HG02870 (cell line): Measurements from ENCODE around the gene BSN.

Experiments
- ATAC-seq: cut with Tn5 transposase; IDR thresholded peaks from one replicate; pipeline ENCODE4 v1.9.1; 2021; ENCODE audit warnings: mild to moderate bottlenecking, moderate library complexity; ENCODE audit not compliant: unreplicated experiment

BSN gene, protein sequence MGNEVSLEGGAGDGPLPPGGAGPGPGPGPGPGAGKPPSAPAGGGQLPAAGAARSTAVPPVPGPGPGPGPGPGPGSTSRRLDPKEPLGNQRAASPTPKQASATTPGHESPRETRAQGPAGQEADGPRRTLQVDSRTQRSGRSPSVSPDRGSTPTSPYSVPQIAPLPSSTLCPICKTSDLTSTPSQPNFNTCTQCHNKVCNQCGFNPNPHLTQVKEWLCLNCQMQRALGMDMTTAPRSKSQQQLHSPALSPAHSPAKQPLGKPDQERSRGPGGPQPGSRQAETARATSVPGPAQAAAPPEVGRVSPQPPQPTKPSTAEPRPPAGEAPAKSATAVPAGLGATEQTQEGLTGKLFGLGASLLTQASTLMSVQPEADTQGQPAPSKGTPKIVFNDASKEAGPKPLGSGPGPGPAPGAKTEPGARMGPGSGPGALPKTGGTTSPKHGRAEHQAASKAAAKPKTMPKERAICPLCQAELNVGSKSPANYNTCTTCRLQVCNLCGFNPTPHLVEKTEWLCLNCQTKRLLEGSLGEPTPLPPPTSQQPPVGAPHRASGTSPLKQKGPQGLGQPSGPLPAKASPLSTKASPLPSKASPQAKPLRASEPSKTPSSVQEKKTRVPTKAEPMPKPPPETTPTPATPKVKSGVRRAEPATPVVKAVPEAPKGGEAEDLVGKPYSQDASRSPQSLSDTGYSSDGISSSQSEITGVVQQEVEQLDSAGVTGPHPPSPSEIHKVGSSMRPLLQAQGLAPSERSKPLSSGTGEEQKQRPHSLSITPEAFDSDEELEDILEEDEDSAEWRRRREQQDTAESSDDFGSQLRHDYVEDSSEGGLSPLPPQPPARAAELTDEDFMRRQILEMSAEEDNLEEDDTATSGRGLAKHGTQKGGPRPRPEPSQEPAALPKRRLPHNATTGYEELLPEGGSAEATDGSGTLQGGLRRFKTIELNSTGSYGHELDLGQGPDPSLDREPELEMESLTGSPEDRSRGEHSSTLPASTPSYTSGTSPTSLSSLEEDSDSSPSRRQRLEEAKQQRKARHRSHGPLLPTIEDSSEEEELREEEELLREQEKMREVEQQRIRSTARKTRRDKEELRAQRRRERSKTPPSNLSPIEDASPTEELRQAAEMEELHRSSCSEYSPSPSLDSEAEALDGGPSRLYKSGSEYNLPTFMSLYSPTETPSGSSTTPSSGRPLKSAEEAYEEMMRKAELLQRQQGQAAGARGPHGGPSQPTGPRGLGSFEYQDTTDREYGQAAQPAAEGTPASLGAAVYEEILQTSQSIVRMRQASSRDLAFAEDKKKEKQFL (N-terminal part only)

DNA sequence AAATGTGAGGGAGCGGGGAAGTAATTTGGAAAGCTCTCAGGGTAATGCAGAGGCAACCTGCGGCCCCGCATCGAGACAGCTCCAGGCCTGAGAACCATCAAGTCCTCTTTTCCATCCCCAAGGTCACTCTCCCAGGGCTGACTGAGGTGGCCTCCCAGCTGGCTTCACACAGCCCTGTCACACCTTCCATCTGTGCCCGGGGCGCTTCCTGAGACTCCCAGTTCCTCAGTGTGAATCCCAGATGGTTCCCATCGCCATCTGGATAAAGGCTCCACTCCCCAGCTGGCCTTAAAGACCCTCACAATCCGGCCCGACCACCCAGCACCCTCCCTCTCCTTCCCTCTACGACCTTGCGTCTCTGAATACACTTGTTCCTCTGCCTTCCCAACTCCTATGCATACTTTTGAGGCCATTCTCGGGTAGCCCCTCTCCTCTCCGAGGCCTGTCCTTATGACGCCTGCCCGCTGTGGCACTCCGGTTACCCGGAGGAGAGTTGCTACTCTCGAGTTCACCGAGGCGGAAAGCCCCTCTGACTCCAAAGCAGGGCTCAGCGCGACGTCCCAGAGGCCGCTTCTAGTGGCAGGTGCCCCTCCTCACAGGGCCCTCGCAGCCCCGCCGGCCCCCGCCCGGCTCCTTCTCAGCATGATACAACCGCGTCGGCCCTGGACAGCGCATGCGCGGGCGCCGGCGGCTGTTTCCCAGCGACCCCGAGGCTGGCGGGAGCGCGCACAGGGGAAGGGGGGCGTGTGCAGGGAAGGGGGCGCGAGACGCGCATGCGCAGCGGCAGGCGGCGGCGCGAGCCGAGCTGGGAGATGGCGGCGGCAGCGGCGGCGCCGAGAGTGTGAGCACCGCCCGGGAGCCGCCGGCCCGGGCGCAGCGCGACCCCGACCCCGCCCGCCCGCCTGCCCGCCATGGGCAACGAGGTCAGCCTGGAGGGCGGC, at the start of gene BSN:
TSS of gene BSN (plus strand) at position 786 of the 941 bp plus-strand sequence. CDS start at position 912, 126 bp downstream.
- peak; percentile 77 for ATAC-seq

DNA sequence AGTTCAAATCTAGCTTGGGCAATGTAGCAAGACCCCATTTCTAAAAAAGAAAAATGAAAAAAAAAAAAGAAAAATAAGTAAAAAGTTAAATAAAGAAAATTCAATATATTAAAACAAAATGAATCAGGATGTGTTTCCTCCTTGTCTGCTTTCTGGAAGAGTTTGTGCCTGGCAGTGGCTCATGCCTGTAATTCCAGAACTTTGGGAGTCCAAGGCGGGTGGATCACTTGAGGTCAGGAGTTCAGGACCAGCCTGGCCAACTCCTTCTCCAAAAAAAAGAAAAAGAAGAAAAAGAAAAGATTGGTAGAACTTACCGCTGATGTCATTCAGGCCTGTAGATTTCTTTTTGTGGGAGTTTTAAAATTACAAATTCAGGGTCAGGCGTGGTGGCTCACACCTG, 47.4 kb upstream of the BSN start:
- ATAC-seq: no peak

- ATAC-seq: no peak
Measured at GRCh38 chr3:49509028-49509561, 45.2 kb upstream of the BSN start.

- no peak for ATAC-seq
Measured at GRCh38 chr3:49511639-49512038, 42.6 kb upstream of the BSN start.

DNA sequence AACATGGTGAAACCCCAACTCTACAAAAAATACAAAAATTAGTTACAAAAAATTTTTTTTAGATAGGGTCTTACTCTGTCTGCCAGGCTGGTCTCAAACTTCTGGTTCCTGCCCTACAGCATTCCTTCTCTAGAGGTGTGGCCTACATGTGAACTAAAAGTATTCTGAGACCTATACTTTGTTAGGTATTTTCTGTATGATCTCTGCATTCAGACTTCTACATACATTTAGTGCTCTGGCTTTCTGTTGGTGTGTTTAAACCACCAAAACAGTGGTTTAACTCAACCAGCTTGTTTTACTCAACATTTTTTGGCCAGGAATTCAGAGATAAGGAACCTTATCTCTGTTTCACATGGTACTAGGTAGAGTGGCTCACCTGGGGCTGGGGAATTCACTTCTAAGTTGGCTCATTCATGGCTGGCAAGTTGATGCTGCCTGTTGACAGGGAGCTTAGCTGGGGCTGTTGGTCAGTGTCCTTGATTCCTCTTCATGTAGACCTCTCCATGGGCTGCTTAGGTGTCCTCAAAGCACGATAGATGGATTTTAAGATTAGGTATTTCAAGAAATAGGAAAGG, 41.4 kb upstream of the BSN start:
- ATAC-seq: no peak

GRCh38 chr3:49513494-49514124, 40.7 kb upstream of the BSN start:
- no peak for ATAC-seq

GRCh38 chr3:49518016-49518415, 36.3 kb upstream of the BSN start:
- no peak for ATAC-seq

DNA sequence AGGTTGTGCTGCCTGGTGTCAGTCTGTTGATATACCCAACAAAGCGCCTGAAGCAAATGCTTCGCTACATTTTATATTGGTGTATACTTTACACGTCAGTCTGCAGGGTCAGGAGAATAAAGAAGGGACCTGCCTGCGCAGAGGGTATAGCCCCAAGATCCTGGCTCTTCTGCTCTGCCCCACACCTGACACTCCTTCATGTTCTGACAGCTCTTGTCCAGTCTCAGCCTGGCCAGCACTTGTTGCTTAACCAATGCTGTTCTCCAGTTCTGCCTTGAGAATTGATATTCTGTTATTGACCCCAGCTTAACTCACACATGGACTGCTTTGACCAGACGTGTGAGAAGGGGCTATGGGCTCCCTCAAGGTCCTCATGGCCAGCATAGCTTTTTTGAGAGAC, 35.8 kb upstream of the BSN start:
- no peak for ATAC-seq

- no peak for ATAC-seq
Measured at GRCh38 chr3:49519296-49519695, 35.0 kb upstream of the BSN start.

DNA sequence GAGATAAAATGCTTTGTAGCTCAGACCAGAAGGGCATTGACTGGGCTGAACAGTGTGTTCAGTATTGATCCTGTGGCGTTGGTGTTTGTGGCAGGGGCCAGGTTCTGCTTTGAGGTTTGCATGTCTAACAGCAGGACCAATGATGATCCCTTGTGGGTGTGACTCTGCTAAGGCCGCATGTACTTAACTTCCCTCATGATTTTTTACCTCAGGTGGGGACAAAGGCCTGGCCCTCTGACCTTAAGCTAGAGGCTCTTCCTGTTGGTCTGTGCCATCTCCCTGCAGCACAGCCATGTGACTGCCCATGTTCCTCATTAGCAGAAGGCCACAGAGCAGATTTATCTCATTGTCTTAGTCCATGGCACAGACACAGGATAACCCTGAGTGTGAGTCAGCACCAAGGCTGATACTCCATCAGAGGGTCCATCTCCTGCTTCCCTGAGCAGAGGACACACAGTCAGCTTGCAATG, 34.3 kb upstream of the BSN start:
- no peak for ATAC-seq

- ATAC-seq: no peak
Measured at GRCh38 chr3:49523756-49524747, 30.2 kb upstream of the BSN start.

GRCh38 chr3:49529567-49529966, 24.7 kb upstream of the BSN start:
- no peak for ATAC-seq

GRCh38 chr3:49530231-49530630, 24.0 kb upstream of the BSN start:
- ATAC-seq: no peak

- ATAC-seq: no peak
Measured at GRCh38 chr3:49530701-49531100, 23.6 kb upstream of the BSN start.

GRCh38 chr3:49531218-49531617, 23.1 kb upstream of the BSN start:
- no peak for ATAC-seq

GRCh38 chr3:49531715-49532114, 22.6 kb upstream of the BSN start:
- ATAC-seq: no peak

GRCh38 chr3:49533031-49533430, 21.2 kb upstream of the BSN start:
- ATAC-seq: no peak
